BLaER1 treated with 17β-estradiol and CSF1 and Interleukin-3, amounts not matched to agents 10 nM and 100 nM (cell line): ENCODE measurements around the gene FREY1.

Experiments
- H3K27ac ChIP-seq, 11 experiments: shearing (Covaris generic); formaldehyde crosslinking; 2 replicates each; pipeline ENCODE4 v1.8.1; 2022
- H3K27me3 ChIP-seq, 11 experiments: shearing (Covaris generic); formaldehyde crosslinking; 2 replicates each; pipeline ENCODE4 v1.8.1; 2022
- H3K36me3 ChIP-seq, 11 experiments: shearing (Covaris generic); formaldehyde crosslinking; 2 replicates each; pipeline ENCODE4 v1.8.1; 2022
- H3K4me1 ChIP-seq, 10 experiments: shearing (Covaris generic); formaldehyde crosslinking; 2 replicates each; pipeline ENCODE4 v1.8.1; 2022
- H3K4me2 ChIP-seq, 11 experiments: shearing (Covaris generic); formaldehyde crosslinking; 2 replicates each; pipeline ENCODE4 v1.8.1; 2022
- H3K4me3 ChIP-seq, 10 experiments: shearing (Covaris generic); formaldehyde crosslinking; 2 replicates each; pipeline ENCODE4 v1.8.1; 2022
- H3K9ac ChIP-seq, 11 experiments: shearing (Covaris generic); formaldehyde crosslinking; 2 replicates each; pipeline ENCODE4 v1.8.1; 2022
- H3K9me3 ChIP-seq, 11 experiments: shearing (Covaris generic); formaldehyde crosslinking; replicated peaks in 1 of 11; 2 replicates each; pipeline ENCODE4 v1.8.1; 2022
- H4K20me1 ChIP-seq, 11 experiments: shearing (Covaris generic); formaldehyde crosslinking; 2 replicates each; pipeline ENCODE4 v1.8.1; 2022
- Cebpa-rat ChIP-seq, 11 experiments: shearing (Covaris generic); IDR thresholded peaks; 2 replicates each; pipeline ENCODE4 v1.8.1; 2022

FREY1 gene, protein sequence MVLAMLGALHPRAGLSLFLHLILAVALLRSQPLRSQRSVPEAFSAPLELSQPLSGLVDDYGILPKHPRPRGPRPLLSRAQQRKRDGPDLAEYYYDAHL

DNA sequence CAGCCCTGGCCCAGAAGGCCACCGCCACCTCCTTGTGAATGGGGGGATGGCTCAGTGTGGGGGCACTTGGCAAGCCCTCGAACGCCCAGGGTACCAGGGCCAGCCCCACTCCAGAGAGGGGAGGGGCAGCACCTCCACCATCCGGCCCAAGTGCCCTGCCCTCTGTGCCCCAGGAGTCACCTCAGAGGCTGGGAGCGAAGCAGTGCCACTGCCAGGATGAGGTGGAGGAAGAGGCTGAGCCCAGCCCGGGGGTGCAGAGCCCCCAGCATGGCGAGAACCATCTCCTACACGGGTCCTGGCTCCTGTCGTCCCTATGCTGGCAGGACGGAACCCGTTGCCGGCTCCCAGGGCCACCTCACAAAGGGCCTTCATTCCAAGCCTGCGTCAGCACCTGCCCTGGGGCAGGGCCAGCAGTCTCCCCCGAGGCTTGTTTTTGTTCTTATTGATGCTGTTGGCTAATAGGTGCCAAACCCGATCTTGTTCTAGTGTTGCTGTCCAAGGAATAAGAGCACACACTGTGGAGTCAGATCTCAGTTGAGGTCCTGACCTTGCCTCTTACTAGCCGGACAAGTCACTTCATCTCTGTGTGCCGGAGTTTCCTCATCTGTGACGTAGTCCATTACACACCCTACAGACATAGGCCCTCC is at the start of gene FREY1:
Gene FREY1, minus strand, starts transcription at position 307 of the 647 bp plus-strand sequence. Its CDS starts 26 bp downstream, at position 281.
- Histone ChIP-seq H3K4me3 (no peak within 1 kb of the TSS), H3K4me2 (peak within 1 kb of the TSS in 3 of 11 experiments; percentile 7 to 21 (median 20); a peak in 2 of 22 replicates), H3K27ac (no peak within 1 kb of the TSS), H3K9ac (no peak within 1 kb of the TSS), H3K27me3 (no peaks in the 10 kb centered on the region), H3K9me3 (no peaks in the 10 kb centered on the region), H4K20me1 (peaks cover 0 to 82% (median 43%) of the 10 kb centered on the region in 11 experiments; a peak in 16 of 22 replicates), H3K4me1 (peaks cover 0 to 13% (median 8%) of the 10 kb centered on the region in 10 experiments; a peak in 11 of 20 replicates), H3K36me3 (peaks cover 30 to 36% (median 32%) of the 10 kb centered on the region in 11 experiments)
- TF ChIP-seq Cebpa-rat (IDR thresholded peaks at IDR 0.05), result no peak

DNA sequence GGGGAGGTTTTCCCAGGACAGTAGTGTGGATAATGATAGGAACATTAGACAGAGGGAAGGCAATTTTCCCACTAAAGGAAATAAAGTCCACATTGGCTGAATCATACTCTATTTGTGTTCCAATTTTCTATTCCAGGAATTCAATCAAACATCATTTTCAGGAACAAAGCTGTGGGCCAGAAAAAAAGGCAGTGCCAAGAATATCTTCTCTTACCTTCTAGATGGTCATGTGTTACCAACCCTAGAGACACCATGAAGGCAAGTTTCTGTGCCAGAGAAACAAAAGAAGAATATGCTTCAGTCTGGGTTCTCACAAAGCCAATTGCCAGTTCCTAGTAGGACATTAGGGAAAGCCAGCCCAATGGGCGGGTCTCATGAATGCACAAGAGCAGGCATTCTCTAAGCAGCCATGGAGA is 42.9 kb upstream of the FREY1 start:
- TF ChIP-seq Cebpa-rat (IDR thresholded peaks at IDR 0.05), result no peak
- Histone ChIP-seq H3K4me1 (no peaks in the 10 kb centered on the region), H3K36me3 (peaks cover 68 to 100% (median 89%) of the 10 kb centered on the region in 11 experiments), H3K27me3 (no peaks in the 10 kb centered on the region), H4K20me1 (peaks cover 0 to 17% (median 0%) of the 10 kb centered on the region in 11 experiments; a peak in 3 of 22 replicates), H3K4me3 (no peak overlapping the region), H3K9ac (no peak overlapping the region), H3K4me2 (no peak overlapping the region), H3K27ac (no peak overlapping the region), H3K9me3 (no peaks in the 10 kb centered on the region)

DNA sequence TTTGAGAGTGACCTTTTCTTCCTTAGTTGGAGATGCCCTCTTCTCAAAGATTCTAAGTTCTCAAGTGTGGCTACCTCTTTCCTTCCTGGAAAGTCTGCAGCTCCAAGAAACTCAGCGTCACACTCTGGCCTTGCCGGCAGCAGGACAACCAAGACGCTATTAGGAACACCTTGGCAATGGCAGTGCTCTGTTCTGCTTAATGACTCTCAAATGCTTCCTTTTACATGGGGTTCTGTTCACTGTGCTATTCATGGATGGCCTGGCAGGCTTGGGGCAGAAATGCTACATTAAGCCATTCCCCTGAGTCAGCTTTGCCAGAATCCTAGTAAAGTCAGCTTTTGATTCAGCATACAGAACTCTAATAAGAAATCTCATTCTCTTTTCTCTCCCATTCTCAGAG is 41.3 kb upstream of the FREY1 start:
- TF ChIP-seq Cebpa-rat (IDR thresholded peaks at IDR 0.05), result no peak
- H3K36me3 ChIP-seq, result peaks cover 78 to 100% (median 94%) of the 10 kb centered on the region in 11 experiments

GRCh38 chr11:45947885-45948284 is 40.8 kb upstream of the FREY1 start:
- no peak overlapping the region for H3K27ac ChIP-seq
- no peak overlapping the region for H3K4me2 ChIP-seq
- no peaks in the 10 kb centered on the region for H3K4me1 ChIP-seq
- no peak overlapping the region for H3K4me3 ChIP-seq
- no peak overlapping the region for H3K9ac ChIP-seq
- peaks cover 78 to 100% (median 94%) of the 10 kb centered on the region in 11 experiments for H3K36me3 ChIP-seq
- no peaks in the 10 kb centered on the region for H3K27me3 ChIP-seq
- H3K9me3 ChIP-seq, result no peaks in the 10 kb centered on the region
- H4K20me1 ChIP-seq, result peaks cover 0 to 36% (median 0%) of the 10 kb centered on the region in 11 experiments; a peak in 4 of 22 replicates
- no peak for TF ChIP-seq Cebpa-rat (IDR thresholded peaks at IDR 0.05)

More for the DNA sequence above, 41.3 kb upstream of the FREY1 start:
- Histone ChIP-seq H4K20me1 (peaks cover 0 to 31% (median 0%) of the 10 kb centered on the region in 11 experiments; a peak in 4 of 22 replicates), H3K27ac (no peak overlapping the region), H3K27me3 (no peaks in the 10 kb centered on the region), H3K4me3 (no peak overlapping the region), H3K4me1 (no peaks in the 10 kb centered on the region), H3K4me2 (no peak overlapping the region), H3K9ac (no peak overlapping the region), H3K9me3 (no peaks in the 10 kb centered on the region)

DNA sequence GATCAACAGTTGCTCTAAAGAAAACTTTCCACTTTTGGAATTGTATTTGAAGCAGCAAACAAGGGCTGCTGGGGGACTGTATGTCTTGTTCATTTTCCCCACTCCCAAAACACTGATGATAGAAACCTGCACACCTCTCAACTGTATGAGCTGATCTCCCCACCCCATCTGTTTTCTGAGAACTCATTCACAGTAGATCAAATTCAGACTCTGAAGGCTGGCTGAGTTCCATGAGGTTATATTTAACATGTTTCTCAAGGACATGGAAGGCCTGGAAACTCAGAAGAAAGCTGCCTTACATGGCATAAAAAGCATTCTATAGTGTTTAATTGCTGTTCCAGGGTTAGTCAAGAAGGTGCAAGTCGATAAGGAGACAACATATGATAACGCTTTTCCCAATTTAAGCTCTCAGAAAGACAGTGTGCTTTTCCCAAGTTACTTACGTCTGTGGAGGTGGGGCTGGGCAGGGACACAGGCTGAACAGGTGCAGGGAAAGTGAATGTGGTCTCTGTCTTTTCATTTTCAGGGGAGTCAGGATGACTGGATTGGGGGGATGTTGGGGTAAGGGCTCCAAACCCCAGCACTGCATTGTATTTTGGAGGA is 38.4 kb upstream of the FREY1 start:
- Histone ChIP-seq H3K27me3 (no peaks in the 10 kb centered on the region), H3K4me3 (no peak overlapping the region), H3K4me1 (no peaks in the 10 kb centered on the region), H3K9me3 (no peaks in the 10 kb centered on the region), H3K4me2 (no peak overlapping the region), H3K9ac (no peak overlapping the region), H4K20me1 (peaks cover 0 to 47% (median 0%) of the 10 kb centered on the region in 11 experiments; a peak in 4 of 22 replicates), H3K27ac (no peak overlapping the region), H3K36me3 (peaks cover 66 to 100% (median 87%) of the 10 kb centered on the region in 11 experiments)
- TF ChIP-seq Cebpa-rat (IDR thresholded peaks at IDR 0.05), result no peak

DNA sequence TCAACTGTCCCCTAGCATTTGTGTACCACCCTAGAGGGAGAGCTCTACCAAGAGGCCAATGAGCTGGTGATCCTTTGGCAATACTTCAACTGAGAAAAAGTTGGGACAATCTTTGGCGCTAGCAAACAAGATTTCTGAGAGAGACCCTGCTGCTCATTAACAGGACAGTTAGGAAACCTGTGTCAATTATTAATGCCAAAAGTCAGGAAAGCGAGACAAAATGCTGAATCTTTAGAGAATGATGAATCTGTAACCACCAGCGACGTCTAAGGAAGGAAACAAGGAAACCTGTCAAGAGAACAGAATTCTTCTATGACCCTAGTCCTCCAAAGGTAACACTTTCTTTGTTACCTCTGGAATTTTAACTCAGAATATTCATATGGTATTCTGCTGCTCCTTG is 35.3 kb upstream of the FREY1 start:
- H3K4me3 ChIP-seq, result no peak overlapping the region
- H3K9ac ChIP-seq, result no peak overlapping the region
- no peaks in the 10 kb centered on the region for H3K9me3 ChIP-seq
- TF ChIP-seq Cebpa-rat (IDR thresholded peaks at IDR 0.05), result no peak
- peaks cover 0 to 62% (median 0%) of the 10 kb centered on the region in 11 experiments; a peak in 4 of 22 replicates for H4K20me1 ChIP-seq
- no peaks in the 10 kb centered on the region for H3K27me3 ChIP-seq
- H3K4me1 ChIP-seq, result peaks cover 0 to 20% (median 17%) of the 10 kb centered on the region in 10 experiments; a peak in 17 of 20 replicates
- H3K4me2 ChIP-seq, result no peak overlapping the region
- H3K36me3 ChIP-seq, result peaks cover 43 to 81% (median 64%) of the 10 kb centered on the region in 11 experiments
- no peak overlapping the region for H3K27ac ChIP-seq

GRCh38 chr11:45941285-45941684 is 34.2 kb upstream of the FREY1 start:
- no peak overlapping the region for H3K4me2 ChIP-seq
- TF ChIP-seq Cebpa-rat (IDR thresholded peaks at IDR 0.05), result no peak
- no peak overlapping the region for H3K27ac ChIP-seq
- no peak overlapping the region for H3K4me3 ChIP-seq
- H3K9ac ChIP-seq, result no peak overlapping the region
- H3K4me1 ChIP-seq, result peaks cover 5 to 20% (median 17%) of the 10 kb centered on the region in 10 experiments
- peaks cover 0 to 66% (median 0%) of the 10 kb centered on the region in 11 experiments; a peak in 4 of 22 replicates for H4K20me1 ChIP-seq
- H3K27me3 ChIP-seq, result no peaks in the 10 kb centered on the region
- H3K36me3 ChIP-seq, result peaks cover 33 to 81% (median 59%) of the 10 kb centered on the region in 11 experiments
- H3K9me3 ChIP-seq, result no peaks in the 10 kb centered on the region

DNA sequence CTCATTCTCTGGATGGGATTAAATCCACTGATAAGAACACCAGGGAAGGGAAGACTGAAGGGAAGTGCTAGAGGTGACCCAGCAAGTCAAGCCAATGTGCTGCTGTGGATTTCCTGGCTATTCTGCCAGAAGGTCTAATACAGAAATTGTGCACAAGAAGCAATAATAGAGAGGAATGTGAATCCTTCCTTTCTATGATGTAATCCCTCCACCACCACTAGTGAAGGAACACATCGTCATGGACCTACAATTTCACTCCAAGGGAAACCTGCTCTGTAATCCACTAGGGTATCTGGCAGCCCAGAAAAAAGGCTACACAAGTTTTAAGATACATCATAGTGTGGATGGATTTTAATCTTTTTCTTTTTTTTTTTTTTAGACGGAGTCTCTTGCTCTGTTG is 32.8 kb upstream of the FREY1 start:
- H3K27me3 ChIP-seq, result peaks cover 0 to 5% (median 0%) of the 10 kb centered on the region in 11 experiments; a peak in 5 of 22 replicates
- no peak overlapping the region for H3K9ac ChIP-seq
- H3K36me3 ChIP-seq, result peaks cover 31 to 81% (median 59%) of the 10 kb centered on the region in 11 experiments
- H3K9me3 ChIP-seq, result no peaks in the 10 kb centered on the region
- H3K4me1 ChIP-seq, result peaks cover 16 to 31% (median 25%) of the 10 kb centered on the region in 10 experiments
- no peak overlapping the region for H3K4me3 ChIP-seq
- no peak overlapping the region for H3K27ac ChIP-seq
- peaks cover 0 to 80% (median 0%) of the 10 kb centered on the region in 11 experiments; a peak in 5 of 22 replicates for H4K20me1 ChIP-seq
- H3K4me2 ChIP-seq, result peak overlapping the region in 3 of 11 experiments; percentile 15 to 60 (median 19); a peak in 3 of 22 replicates
- TF ChIP-seq Cebpa-rat (IDR thresholded peaks at IDR 0.05), result no peak

DNA sequence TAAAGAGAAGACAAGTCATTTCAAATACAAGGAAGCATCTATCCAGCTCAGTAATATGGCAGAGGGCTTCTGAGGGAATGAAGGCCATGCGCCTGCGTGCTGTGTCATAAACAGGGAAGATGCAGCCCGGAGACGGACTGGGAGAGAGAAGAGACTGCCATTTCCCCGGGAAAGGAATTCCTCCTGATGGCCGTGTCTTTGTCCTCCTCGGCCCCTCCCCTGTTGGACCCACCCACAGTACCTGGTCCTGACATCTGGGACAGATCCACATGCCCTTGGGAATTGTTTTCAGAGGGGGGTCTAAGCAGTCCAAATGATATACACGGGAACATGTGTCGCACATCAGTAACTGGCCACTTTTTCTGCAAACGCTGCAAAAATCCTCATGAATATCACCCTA is 30.8 kb upstream of the FREY1 start:
- H3K36me3 ChIP-seq, result peaks cover 17 to 75% (median 44%) of the 10 kb centered on the region in 11 experiments
- no peak overlapping the region for H3K9ac ChIP-seq
- H3K9me3 ChIP-seq, result no peaks in the 10 kb centered on the region
- no peak for TF ChIP-seq Cebpa-rat (IDR thresholded peaks at IDR 0.05)
- peak overlapping the region in 4 of 11 experiments; percentile 22 to 60 (median 57); a peak in 7 of 22 replicates for H3K4me2 ChIP-seq
- peaks cover 0 to 81% (median 5%) of the 10 kb centered on the region in 11 experiments; a peak in 7 of 22 replicates for H4K20me1 ChIP-seq
- no peak overlapping the region for H3K27ac ChIP-seq
- H3K4me3 ChIP-seq, result no peak overlapping the region
- H3K27me3 ChIP-seq, result peaks cover 0 to 18% (median 0%) of the 10 kb centered on the region in 11 experiments; a peak in 8 of 22 replicates
- H3K4me1 ChIP-seq, result peaks cover 35 to 50% (median 45%) of the 10 kb centered on the region in 10 experiments
